Measurements from ENCODE around the gene PAX5.

- TF ChIP-seq CTCF (IDR thresholded peaks at IDR 0.05) (no peak), POLR2A (IDR thresholded peaks at IDR 0.05) (no peak)
Observed at GRCh38 chr9:36974731-36975130, 59.3 kb downstream of the PAX5 start.
